ENCODE data around the gene PTPRCAP.
"Not testable (repeated sequence)": the region's sequence is repeated elsewhere in the genome, so short reads cannot be mapped to it uniquely, and the experiment has no call there.

Gene PTPRCAP

GRCh38 chr11:67482275-67482826, 44.9 kb upstream of the PTPRCAP start:
- H2AFZ ChIP-seq (ENCODE audit: low read length) = peak overlapping the region; percentile 88
- peak overlapping the region; percentile 96 for H3K4me2 ChIP-seq (ENCODE audit: low read depth, low read length, poor library complexity, severe bottlenecking)
- H3K27me3 ChIP-seq (ENCODE audit: insufficient read depth, low read length, poor library complexity, severe bottlenecking) = no peaks in the 10 kb centered on the region
- no peaks in the 10 kb centered on the region for H3F3A ChIP-seq (ENCODE audit: low read depth)
- peaks cover 36% of the 10 kb centered on the region for H3K79me2 ChIP-seq (ENCODE audit: insufficient read depth, low read length)
- H3K36me3 ChIP-seq (ENCODE audit: insufficient read depth, low read length) = no peaks in the 10 kb centered on the region; the same call in 1 of the 2 replicates
- H3K4me3 ChIP-seq (ENCODE audit: low read length, poor library complexity, severe bottlenecking) = peak overlapping the region; percentile 82
- no peaks in the 10 kb centered on the region for H3K9me3 ChIP-seq (ENCODE audit: insufficient read depth, low read depth, low read length)
- H4K20me1 ChIP-seq (ENCODE audit: insufficient read depth, low read length, poor library complexity, severe bottlenecking) = peaks cover 9% of the 10 kb centered on the region
- peak overlapping the region; percentile 94 for H3K9ac ChIP-seq (ENCODE audit: low read depth, low read length, poor library complexity, severe bottlenecking)
- peaks cover 30% of the 10 kb centered on the region for H3K4me1 ChIP-seq (ENCODE audit: insufficient read depth, low read length, poor library complexity, severe bottlenecking)
- no peaks in the 10 kb centered on the region for H3K9me2 ChIP-seq (replicated peaks; ENCODE audit: low read depth, low read length)
- TF ChIP-seq CTCF (conservative IDR thresholded peaks at IDR 0.05; ENCODE audit: low read length) (no peak), EZH2phosphoT487 (IDR thresholded peaks at IDR 0.05; ENCODE audit: borderline replicate concordance) (no peak)

DNA sequence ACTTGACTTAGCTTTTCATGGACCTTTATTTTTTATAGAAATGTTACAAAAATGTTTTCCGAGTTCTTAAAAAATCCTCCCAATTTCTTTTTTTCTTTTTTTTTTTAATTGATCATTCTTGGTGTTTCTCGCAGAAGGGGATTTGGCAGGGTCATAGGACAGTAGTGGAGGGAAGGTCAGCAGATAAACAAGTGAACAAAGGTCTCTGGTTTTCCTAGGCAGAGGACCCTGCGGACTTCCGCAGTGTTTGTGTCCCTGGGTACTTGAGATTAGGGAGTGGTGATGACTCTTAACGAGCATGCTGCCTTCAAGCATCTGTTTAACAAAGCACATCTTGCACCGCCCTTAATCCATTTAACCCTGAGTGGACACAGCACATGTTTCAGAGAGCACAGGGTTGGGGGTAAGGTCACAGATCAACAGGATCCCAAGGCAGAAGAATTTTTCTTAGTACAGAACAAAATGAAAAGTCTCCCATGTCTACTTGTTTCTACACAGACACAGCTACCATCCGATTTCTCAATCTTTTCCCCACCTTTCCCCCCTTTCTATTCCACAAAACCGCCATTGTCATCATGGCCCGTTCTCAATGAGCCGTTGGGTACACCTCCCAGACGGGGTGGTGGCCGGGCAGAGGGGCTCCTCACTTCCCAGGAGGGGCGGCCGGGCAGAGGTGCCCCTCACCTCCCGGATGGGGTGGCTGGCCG, 40.0 kb upstream of the PTPRCAP start:
- not testable (repeated sequence) for H3K4me3 ChIP-seq (ENCODE audit: low read length, poor library complexity, severe bottlenecking); H3K4me2 ChIP-seq (ENCODE audit: low read depth, low read length, poor library complexity, severe bottlenecking); H3K9me2 ChIP-seq (replicated peaks; ENCODE audit: low read depth, low read length); H3K79me2 ChIP-seq (ENCODE audit: insufficient read depth, low read length); H3K4me1 ChIP-seq (ENCODE audit: insufficient read depth, low read length, poor library complexity, severe bottlenecking); H3F3A ChIP-seq (ENCODE audit: low read depth); H4K20me1 ChIP-seq (ENCODE audit: insufficient read depth, low read length, poor library complexity, severe bottlenecking); H3K27me3 ChIP-seq (ENCODE audit: insufficient read depth, low read length, poor library complexity, severe bottlenecking); H3K9me3 ChIP-seq (ENCODE audit: insufficient read depth, low read depth, low read length); H2AFZ ChIP-seq (ENCODE audit: low read length); H3K9ac ChIP-seq (ENCODE audit: low read depth, low read length, poor library complexity, severe bottlenecking); H3K36me3 ChIP-seq (ENCODE audit: insufficient read depth, low read length)

GRCh38 chr11:67476692-67477091, 39.2 kb upstream of the PTPRCAP start:
- H4K20me1 ChIP-seq (ENCODE audit: insufficient read depth, low read length, poor library complexity, severe bottlenecking); H3K4me1 ChIP-seq (ENCODE audit: insufficient read depth, low read length, poor library complexity, severe bottlenecking); H3K36me3 ChIP-seq (ENCODE audit: insufficient read depth, low read length); H3K4me2 ChIP-seq (ENCODE audit: low read depth, low read length, poor library complexity, severe bottlenecking); H3K27me3 ChIP-seq (ENCODE audit: insufficient read depth, low read length, poor library complexity, severe bottlenecking); H3F3A ChIP-seq (ENCODE audit: low read depth); H3K9me2 ChIP-seq (replicated peaks; ENCODE audit: low read depth, low read length); H3K9me3 ChIP-seq (ENCODE audit: insufficient read depth, low read depth, low read length); H3K79me2 ChIP-seq (ENCODE audit: insufficient read depth, low read length); H3K4me3 ChIP-seq (ENCODE audit: low read length, poor library complexity, severe bottlenecking); H3K9ac ChIP-seq (ENCODE audit: low read depth, low read length, poor library complexity, severe bottlenecking); H2AFZ ChIP-seq (ENCODE audit: low read length): not testable (repeated sequence)

GRCh38 chr11:67472882-67473281, 35.4 kb upstream of the PTPRCAP start:
- TF ChIP-seq EZH2phosphoT487 (IDR thresholded peaks at IDR 0.05; ENCODE audit: borderline replicate concordance) = no peak
- TF ChIP-seq CTCF (conservative IDR thresholded peaks at IDR 0.05; ENCODE audit: low read length) = no peak
- no peaks in the 10 kb centered on the region for H3K9me2 ChIP-seq (replicated peaks; ENCODE audit: low read depth, low read length)
- no peaks in the 10 kb centered on the region for H4K20me1 ChIP-seq (ENCODE audit: insufficient read depth, low read length, poor library complexity, severe bottlenecking)
- no peak overlapping the region for H2AFZ ChIP-seq (ENCODE audit: low read length)
- H3K4me1 ChIP-seq (ENCODE audit: insufficient read depth, low read length, poor library complexity, severe bottlenecking) = peaks cover 15% of the 10 kb centered on the region
- peaks cover 11% of the 10 kb centered on the region; the same call in 1 of the 2 replicates for H3K79me2 ChIP-seq (ENCODE audit: insufficient read depth, low read length)
- H3K4me3 ChIP-seq (ENCODE audit: low read length, poor library complexity, severe bottlenecking) = no peak overlapping the region
- H3F3A ChIP-seq (ENCODE audit: low read depth) = no peaks in the 10 kb centered on the region
- no peak overlapping the region for H3K4me2 ChIP-seq (ENCODE audit: low read depth, low read length, poor library complexity, severe bottlenecking)
- no peaks in the 10 kb centered on the region for H3K27me3 ChIP-seq (ENCODE audit: insufficient read depth, low read length, poor library complexity, severe bottlenecking)
- no peaks in the 10 kb centered on the region for H3K36me3 ChIP-seq (ENCODE audit: insufficient read depth, low read length)
- no peak overlapping the region for H3K9ac ChIP-seq (ENCODE audit: low read depth, low read length, poor library complexity, severe bottlenecking)
- H3K9me3 ChIP-seq (ENCODE audit: insufficient read depth, low read depth, low read length) = no peaks in the 10 kb centered on the region

Data from Loucy (cell line).